Measurements from ENCODE around the gene ICAM2. TPM values are rescaled to one million over a fixed set of nuclear protein-coding genes. Genes with fewer than 3 reads are reported as not detected.

ICAM2 gene
- total RNA-seq, 4 donors from 2014 or later: 7.2 to 71.1 (median 36.7) TPM

DNA sequence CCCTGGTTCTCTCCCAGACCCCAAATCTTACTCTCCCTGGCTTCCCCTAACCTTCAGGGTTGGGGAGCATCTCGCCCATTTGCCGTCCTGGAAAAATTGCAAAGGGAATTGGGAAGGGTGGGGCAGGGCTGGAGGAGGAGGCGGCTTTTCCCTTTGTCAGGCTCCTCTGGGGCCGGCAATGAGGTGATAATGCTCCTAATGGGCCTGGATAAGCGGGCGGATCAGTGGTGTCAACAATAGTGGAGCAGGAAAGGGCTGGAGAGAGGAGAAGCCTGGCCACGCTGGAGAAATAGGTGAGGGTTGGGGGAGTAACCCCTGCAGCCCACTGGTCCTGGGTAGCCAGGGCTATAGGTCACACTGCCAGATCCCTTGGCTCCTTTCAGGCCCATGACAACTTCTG, 60.0 kb downstream of the ICAM2 start:
- H3K27ac ChIP-seq: peak overlapping the region in 1 of 4 donors; percentile 10
- ATAC-seq: no peak
- 40 to 55% methylated on average over 1 to 5 of the region's 7 CpGs for WGBS, 2 donors (ENCODE audit: low coverage in 1 of 2)
- no peaks in the 10 kb centered on the region for H3K36me3 ChIP-seq
- H3K9me3 ChIP-seq: no peaks in the 10 kb centered on the region
- H3K27me3 ChIP-seq: peaks cover 6% of the 10 kb centered on the region
- TF ChIP-seq EP300 (IDR thresholded peaks at IDR 0.05) (no peak), POLR2A (IDR thresholded peaks at IDR 0.05) (no peak), POLR2AphosphoS5 (IDR thresholded peaks at IDR 0.05) (no peak)
- TF ChIP-seq, protein P1, sequence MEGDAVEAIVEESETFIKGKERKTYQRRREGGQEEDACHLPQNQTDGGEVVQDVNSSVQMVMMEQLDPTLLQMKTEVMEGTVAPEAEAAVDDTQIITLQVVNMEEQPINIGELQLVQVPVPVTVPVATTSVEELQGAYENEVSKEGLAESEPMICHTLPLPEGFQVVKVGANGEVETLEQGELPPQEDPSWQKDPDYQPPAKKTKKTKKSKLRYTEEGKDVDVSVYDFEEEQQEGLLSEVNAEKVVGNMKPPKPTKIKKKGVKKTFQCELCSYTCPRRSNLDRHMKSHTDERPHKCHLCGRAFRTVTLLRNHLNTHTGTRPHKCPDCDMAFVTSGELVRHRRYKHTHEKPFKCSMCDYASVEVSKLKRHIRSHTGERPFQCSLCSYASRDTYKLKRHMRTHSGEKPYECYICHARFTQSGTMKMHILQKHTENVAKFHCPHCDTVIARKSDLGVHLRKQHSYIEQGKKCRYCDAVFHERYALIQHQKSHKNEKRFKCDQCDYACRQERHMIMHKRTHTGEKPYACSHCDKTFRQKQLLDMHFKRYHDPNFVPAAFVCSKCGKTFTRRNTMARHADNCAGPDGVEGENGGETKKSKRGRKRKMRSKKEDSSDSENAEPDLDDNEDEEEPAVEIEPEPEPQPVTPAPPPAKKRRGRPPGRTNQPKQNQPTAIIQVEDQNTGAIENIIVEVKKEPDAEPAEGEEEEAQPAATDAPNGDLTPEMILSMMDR (IDR thresholded peaks at IDR 0.05): no peak
- no peak overlapping the region for H3K4me3 ChIP-seq
- peaks cover 0 to 25% (median 0%) of the 10 kb centered on the region in 3 donors for H3K4me1 ChIP-seq

DNA sequence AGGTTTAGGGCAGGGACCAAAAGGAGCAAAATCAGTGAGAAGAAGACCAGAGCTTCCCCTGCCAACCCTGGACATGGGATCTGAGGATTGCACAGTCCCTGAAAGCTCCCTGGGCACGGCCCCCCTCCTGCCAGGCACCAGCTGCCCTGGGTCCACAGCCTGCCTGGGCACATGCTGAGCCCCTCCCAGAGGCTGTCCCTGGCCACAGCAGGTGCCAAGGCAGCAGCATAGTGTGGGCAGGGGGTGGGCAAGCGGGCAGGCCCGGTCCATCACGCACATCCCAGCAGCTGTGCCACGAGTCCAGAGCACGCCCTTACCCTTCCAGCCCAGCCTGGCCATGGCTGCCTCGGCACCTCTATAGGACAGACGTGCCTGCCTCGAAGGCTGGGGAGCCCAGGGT, 60.4 kb downstream of the ICAM2 start:
- no CpG with 5 or more reads among the region's 9 CpGs for WGBS, 2 donors (ENCODE audit: low coverage in 1 of 2)
- Histone ChIP-seq H3K4me3 (no peak overlapping the region), H3K4me1 (peaks cover 0 to 25% (median 0%) of the 10 kb centered on the region in 3 donors), H3K36me3 (no peaks in the 10 kb centered on the region), H3K27ac (peak overlapping the region in 1 of 4 donors; percentile 10), H3K9me3 (no peaks in the 10 kb centered on the region), H3K27me3 (peaks cover 6% of the 10 kb centered on the region)
- ATAC-seq: no peak
- no peak for TF ChIP-seq EP300 (IDR thresholded peaks at IDR 0.05)

DNA sequence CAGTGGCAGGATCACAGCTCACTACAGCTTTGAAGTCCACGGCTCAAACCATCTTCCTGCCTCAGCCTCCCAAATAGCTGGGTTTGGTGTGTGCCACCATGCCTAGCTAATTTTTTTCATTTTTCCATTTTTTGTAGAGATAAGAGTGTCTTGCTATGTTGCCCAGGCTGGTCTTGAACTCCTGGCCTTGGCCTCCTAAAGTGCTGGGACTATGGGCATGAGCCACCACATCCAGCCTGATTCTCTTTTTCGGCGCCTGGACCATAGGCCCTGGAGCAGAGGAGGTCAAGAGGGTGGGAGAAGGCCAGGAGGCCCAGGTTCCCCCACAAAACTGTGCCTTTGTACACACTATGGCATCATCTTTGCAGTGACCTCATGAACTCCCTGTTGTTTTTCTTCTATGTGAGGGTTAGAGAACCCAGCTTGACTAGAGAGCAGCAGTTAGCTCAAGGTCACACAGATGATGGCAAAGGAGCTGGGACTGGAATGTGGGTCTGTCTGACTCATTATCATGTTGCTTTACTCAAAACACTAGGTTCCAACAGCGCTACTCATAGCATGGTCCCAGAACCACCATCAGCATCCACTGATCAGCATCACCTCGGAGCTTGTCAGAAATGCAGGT, 64.0 kb downstream of the ICAM2 start:
- Histone ChIP-seq H3K9me3 (no peaks in the 10 kb centered on the region), H3K4me1 (peaks cover 0 to 10% (median 0%) of the 10 kb centered on the region in 3 donors), H3K4me3 (no peak overlapping the region), H3K27ac (no peak overlapping the region), H3K36me3 (no peaks in the 10 kb centered on the region), H3K27me3 (peaks cover 11% of the 10 kb centered on the region)
- no peak for TF ChIP-seq POLR2AphosphoS5 (IDR thresholded peaks at IDR 0.05)
- no peak for TF ChIP-seq EP300 (IDR thresholded peaks at IDR 0.05)
- no peak for TF ChIP-seq POLR2A (IDR thresholded peaks at IDR 0.05)
- TF ChIP-seq, protein P1 (IDR thresholded peaks at IDR 0.05): no peak
- ATAC-seq: no peak
- WGBS, 2 donors (ENCODE audit: low coverage in 1 of 2): 91% methylated on average over 5 of the region's 5 CpGs; no CpG with 5 or more reads in 1 of the 2 donors

DNA sequence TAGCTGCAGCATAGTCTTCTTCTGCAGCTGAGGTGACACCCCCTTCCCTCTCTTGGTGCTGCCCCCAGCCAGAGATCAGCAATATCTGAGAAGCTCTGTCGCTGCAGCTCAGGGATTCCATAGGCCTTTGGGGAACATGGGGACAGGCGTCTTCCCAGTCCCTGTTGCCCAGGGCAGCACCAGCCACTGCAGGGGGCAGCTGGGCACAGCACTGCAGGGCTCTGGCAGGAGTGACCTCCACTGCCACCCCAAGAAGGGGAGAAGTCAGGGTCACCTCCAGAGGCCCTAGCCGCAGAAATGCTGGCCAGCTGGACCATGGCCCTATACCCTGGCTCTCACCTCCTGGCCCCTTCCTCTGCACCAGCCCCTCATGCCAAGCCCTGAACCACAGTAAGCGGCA, 64.6 kb downstream of the ICAM2 start:
- Histone ChIP-seq H3K27ac (no peak overlapping the region), H3K4me1 (peaks cover 0 to 4% (median 0%) of the 10 kb centered on the region in 3 donors), H3K4me3 (no peak overlapping the region), H3K9me3 (no peaks in the 10 kb centered on the region), H3K36me3 (no peaks in the 10 kb centered on the region), H3K27me3 (peaks cover 15% of the 10 kb centered on the region)
- no peak for TF ChIP-seq POLR2A (IDR thresholded peaks at IDR 0.05)
- TF ChIP-seq, protein P1 (IDR thresholded peaks at IDR 0.05): no peak
- TF ChIP-seq EP300 (IDR thresholded peaks at IDR 0.05): no peak
- no peak for TF ChIP-seq POLR2AphosphoS5 (IDR thresholded peaks at IDR 0.05)
- no peak for ATAC-seq
- 80 to 100% methylated on average over 1 to 2 of the region's 4 CpGs for WGBS, 2 donors (ENCODE audit: low coverage in 1 of 2)

DNA sequence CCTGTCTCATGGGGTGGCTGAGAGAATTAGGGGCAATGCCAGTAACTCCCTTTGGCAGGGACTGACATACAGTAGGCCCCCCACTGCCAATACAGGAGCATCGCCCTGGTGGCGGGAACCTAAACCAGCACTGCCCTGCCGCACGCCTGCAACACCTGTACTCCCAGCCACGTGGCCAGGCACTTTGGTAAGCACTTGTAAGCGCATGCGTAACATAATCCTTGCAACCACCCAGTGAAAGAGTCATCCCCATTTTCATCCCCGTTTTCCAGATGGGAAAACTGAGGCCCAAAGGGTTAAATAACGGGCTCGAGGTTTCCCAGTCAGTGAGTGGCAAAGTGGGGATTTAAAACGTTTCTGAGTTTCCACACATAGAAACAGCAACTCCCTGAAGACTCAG, 65.2 kb downstream of the ICAM2 start:
- H3K27ac ChIP-seq: no peak overlapping the region
- TF ChIP-seq POLR2AphosphoS5 (IDR thresholded peaks at IDR 0.05) (no peak), EP300 (IDR thresholded peaks at IDR 0.05) (no peak)
- no peak for ATAC-seq
- H3K36me3 ChIP-seq: no peaks in the 10 kb centered on the region
- peaks cover 21% of the 10 kb centered on the region for H3K27me3 ChIP-seq
- no peaks in the 10 kb centered on the region for H3K4me1 ChIP-seq
- H3K9me3 ChIP-seq: no peaks in the 10 kb centered on the region
- WGBS, 2 donors (ENCODE audit: low coverage in 1 of 2): 60 to 100% methylated on average over 2 to 4 of the region's 11 CpGs
- no peak overlapping the region for H3K4me3 ChIP-seq

DNA sequence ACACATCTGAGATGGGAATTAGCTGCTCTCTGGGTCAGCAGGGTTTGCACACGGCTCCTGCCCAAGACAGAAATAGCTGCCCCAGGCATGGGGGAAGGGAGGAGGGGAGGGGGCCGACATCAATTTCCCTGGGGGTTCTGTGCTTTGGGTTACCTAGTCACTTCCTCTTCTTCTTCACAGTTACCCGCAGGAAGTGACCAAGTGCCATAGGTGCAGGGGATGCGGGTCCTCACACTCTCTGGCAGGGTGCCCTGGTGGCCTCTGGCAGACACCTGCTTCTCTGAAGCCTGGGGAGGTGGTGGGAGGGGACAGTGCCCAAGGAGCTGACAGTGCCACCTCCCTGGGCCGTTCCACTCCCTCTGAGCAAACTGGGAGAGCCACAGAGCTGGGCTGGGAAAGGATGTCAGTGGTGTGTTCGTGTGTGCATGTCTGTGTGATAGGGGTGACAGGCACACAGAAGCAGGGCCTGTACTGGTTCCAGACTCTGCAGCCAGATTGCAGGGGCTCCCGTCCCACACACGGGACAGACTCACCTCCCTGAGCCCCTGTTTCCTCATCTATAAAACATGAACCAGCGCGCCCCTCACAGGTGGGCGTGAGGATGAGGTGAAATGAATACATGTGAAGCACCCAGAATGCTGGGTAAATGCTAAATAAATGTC, 65.9 kb downstream of the ICAM2 start:
- no peak overlapping the region for H3K27ac ChIP-seq
- peaks cover 28% of the 10 kb centered on the region for H3K27me3 ChIP-seq
- 68% methylated on average over 11 of the region's 11 CpGs; no CpG with 5 or more reads in 1 of the 2 donors for WGBS, 2 donors (ENCODE audit: low coverage in 1 of 2)
- no peak overlapping the region for H3K4me3 ChIP-seq
- H3K4me1 ChIP-seq: no peaks in the 10 kb centered on the region
- H3K36me3 ChIP-seq: no peaks in the 10 kb centered on the region
- ATAC-seq: no peak
- H3K9me3 ChIP-seq: no peaks in the 10 kb centered on the region
- TF ChIP-seq, protein P1 (IDR thresholded peaks at IDR 0.05): no peak
- no peak for TF ChIP-seq POLR2AphosphoS5 (IDR thresholded peaks at IDR 0.05)
- TF ChIP-seq POLR2A (IDR thresholded peaks at IDR 0.05): no peak
- no peak for TF ChIP-seq EP300 (IDR thresholded peaks at IDR 0.05)

Measured in gastroesophageal sphincter (tissue), 4 donors.